Colon (tissue), 2 donors: Measurements from ENCODE around the gene ATG16L2.
"Not testable (repeated sequence)": the region's sequence is repeated elsewhere in the genome, so short reads cannot be mapped to it uniquely, and the experiment has no call there.

Source experiments
- FAIRE-seq: peaks from 2 replicates; lab custom pipeline; 2012; peaks lifted over from hg19 to GRCh38; lab: Jason Lieb, UNC
- donor health status: control.
- donor health status: control.

The ATG16L2 gene

DNA sequence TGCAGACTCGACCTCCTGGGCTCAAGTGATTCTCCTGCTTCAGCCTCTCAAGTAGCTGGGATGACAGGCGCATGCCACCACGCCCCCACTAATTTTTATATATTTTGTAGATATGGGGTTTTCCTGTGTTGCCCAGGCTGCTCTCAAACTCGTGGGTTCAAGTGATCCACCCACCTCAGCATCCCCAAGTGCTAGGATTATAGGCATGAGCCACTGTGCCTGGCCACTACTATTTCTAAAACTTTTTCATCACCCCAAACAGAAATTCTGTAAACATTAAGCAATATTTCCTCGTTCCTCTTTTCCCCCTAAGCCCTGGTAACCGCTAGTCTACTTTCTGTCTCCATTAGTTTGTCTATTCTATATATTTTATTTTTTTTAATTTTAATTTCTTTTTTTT, 9.0 kb upstream of the ATG16L2 start:
- no peak for FAIRE-seq

DNA sequence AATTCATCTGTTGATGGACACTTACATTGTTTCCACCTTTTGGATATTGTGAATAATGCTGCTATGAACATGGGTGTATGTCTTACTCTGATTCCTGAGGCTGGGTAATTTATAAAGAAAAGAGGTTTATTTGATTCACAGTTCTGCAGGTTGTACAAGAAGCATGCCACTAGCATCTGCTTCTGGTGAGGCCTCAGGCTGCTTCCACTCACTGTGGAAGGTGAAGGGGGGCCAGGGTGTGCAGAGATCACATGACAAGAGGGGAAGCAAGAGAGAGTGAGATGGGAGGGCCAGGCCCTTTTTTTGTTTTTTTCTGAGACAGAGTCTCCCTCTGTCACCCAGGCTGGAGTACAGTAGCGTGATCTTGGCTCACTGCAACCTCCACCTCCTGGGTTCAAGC, 7.8 kb upstream of the ATG16L2 start:
- not testable (repeated sequence) for FAIRE-seq

DNA sequence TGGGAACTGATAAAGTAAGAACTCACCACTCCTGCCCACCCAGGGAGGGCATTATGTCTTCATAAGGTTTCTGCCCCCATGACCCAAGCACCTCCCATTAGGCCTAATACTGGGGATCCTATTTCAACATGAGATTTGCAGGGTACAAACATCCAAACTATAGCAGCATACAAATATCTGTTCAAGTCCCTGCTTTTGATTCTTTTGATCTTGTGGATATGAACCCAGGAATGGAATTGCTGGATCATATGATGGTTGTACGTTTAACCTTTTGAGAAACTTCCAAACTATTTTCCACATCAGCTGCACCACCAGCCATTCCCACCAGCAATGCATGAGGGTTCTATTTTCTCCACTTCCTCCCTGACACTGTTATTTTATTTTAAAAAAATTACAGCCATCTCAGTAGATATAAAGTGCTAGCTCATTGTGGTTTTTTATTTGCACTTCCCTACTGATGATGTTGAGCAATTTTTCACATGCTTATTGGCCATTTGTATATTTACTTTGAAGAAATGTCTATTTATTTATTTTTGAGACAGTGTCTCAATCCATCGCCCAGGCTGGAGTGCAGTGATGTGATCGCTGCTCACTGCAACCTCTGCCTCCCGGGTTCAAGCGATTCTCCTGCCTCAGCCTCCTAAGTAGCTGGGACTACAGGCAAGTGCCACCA, 7.1 kb upstream of the ATG16L2 start:
- FAIRE-seq, result no peak

DNA sequence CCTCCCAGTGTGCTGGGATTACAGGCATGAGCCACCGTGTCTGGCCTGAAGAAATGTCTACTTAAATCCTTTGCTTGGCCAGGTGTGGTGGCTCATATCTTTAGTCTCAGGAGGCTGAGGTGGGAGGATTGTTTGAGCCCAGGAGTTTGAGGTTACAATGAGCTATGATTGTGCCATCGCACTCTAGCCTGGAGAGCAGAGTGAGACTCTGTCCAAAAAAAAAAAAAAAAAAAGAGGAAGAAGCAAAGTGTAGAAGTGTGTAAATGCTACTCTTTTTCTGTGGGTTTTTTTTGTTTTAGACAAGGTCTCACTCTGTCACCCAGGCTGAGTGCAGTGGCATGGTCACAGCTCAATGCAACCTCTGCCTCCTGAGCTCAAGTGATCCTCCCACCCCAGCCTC, 6.4 kb upstream of the ATG16L2 start:
- FAIRE-seq, result no peak

DNA sequence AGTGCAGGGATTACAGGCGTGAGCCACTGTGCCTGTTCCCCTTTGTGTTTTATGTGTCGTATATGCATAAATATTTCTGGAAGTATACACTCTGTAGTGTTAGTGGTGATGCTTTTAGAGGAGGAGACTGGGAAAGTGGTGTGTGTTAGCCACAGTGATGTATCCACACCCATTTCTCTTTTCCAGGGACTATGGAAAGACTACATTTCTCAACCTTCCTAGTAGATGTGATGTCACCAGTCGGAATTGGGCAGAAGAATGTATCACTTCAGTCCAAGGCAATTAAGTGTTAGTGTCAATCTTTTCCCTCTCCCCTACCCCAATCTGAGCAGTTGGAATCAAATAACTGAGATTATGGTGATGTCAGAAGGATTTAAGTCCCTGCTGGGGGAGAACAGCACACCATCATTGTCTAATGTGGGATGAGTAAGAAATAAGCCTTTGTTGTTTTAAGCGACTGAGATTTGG, 5.8 kb upstream of the ATG16L2 start:
- FAIRE-seq, result no peak

DNA sequence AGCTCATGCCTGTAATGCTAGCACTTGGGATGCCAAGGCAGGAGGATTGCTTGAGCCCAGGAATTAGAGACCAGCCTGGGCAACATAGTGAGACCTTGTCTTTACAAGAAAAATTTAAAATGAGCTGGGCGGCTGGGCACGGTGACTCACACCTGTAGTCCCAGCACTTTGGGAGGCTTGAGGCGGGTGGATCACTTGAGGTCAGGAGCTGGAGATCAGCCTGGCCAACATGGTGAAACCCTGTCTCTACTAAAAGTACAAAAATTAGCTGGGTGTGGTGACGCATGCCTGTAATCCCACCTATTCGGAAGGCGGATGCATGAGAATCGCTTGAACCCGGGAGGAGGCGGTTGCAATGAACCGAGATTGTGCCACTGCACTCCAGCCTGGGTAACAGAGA, 2.5 kb upstream of the ATG16L2 start:
- FAIRE-seq, result not testable (repeated sequence)

DNA sequence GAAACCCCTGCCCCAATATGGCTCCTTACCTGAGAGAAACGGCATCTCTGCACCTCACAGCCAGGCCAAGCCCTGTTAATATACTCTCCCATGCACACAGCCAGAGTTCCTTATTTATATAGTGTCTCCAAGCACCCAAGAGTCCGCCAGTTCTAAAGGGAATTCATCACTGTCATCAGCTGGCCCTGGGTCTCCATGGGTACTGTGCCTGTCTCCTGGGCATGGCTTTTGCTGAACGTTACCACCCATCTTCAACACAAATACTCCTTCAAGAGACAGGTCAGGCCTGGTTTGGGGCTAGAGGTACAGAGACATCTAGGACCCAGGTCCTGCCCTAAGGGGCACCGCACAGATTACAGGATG, 1.6 kb upstream of the ATG16L2 start:
- FAIRE-seq, result no peak

DNA sequence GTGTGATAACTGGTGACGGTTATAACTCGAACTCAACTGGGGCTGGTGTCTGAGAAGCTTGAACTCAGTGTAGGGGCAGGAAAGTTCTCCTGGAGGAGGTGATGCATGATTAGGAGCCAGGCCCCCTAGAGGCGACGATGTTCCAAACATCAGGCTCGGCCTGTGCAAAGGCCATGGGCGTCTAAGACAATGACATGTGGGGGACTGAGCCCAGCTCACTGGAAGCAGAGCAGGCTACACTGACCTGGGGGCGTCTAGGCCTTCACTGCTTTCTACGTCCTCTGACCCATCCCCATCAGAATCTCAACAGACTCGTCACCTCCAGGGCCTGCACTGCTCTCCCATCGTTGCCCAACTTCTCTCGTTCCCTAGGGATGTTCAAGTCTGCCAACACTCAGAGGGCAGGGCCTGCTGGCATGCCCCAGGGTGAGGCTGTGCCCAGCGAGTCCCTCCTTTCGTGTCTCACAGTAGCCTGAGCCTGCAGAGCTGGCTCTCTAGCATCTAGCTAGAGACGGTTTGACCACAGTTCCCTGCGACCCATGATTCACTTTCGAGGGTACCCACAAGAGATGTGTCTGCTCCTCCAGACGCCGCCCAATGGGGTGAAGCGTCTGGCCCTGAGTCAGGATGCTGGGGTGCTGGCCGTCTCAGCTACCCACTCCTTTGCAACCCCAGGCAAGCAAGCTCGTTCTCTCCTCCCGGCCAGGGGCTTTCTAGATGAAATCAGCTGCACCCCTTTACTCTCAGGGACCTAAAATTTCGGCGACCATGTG, 1.1 kb upstream of the ATG16L2 start:
- no peak for FAIRE-seq

DNA sequence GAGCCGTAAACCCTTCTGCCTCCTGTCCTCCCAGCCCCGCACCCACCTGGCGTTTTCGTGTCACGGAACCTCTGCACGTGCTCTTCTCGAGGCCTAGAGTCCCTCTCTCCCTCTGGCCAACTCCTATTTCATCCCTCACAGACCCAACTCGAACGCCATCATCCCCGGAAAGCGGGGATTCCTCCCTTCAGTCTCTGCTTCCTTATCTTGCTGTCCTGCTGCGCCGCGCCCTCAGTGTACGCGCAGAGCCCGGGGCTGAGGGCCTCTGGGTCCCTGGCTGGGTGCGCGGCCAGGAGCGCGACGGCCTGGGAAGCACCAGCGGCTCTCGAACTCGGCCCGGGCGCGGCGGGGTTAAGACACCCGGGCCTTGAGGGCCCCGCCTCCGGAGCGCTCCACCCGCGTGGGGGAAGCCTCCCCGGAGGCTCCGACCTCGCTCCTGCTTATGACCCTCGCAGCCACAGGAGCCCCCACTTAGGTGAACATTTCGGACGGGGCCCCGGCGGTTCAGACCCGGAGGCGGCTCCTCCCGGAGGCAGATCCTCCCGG, 398 bp upstream of the ATG16L2 start:
- no peak for FAIRE-seq

DNA sequence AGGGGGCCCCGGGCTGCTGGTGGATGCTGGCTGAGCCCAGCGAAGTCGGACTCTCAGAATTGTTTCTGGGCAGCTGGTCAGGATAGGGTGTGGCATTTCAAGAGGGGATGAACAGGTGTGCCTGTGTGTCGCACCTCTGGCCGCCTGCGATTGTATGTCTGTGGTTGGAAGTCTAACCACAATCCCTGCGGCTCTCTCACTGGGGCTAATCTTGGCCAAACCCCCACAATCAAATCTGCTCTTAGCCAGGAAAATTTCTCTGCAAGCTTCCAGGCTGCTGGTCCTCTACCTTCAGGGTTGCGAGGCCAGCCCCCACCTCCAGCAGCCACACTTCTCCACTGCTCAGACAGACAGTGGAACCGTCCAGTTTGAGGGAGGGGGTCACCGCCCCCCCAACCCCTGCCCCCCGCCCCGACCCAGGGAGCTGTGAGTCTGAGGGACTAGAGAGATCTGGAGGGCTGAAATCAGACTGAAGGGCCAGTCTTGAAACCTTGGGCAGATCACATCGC, 953 bp downstream of the ATG16L2 start:
- no peak for FAIRE-seq

DNA sequence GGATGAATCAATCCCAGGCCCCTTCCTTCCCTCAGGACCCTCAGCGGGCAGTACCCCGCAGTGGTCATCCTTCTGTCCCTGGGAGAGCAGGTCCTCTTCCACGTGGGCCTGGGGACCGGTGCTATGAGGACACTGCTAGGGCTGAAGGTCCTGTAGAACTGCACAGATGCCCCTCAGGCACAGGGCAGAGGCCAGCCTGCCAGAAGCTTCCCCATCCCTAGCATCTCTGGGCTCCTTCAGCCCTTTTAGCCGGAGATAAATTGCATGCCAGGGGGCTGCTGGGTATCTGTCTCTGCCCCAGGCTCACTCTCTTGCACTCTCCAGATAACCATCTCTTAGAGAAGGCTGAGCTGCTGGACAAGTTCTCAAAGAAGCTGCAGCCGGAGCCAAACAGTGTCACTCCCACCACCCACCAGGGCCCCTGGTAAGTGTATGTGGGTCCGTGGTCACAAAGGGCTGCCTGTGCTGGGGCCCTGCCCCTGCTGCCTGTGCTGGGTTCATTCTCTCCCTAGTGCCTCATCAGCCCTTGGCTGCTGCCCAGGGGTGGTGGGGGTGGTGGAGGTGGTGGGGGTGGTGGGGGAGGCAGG, 2.3 kb downstream of the ATG16L2 start:
- FAIRE-seq, result no peak

DNA sequence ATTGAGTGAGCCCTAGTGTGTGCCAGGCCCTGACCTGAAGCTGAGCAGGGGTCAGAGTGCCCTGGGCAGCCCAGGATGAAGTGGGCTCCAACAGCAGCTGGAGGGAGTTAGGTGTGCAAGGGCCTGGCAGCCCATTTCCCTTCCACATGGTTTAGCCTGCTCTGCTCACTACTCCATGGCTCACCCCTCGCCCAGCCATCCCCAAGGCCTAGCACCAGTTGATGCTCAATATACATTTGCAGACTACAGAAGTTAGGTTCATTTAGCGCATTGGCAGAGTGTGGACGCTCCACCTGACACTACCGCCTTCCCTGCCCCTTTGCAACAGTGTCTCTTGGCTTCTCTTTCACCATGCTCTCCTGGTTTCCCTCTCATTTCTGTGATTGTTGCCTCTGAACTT, 3.8 kb downstream of the ATG16L2 start:
- no peak for FAIRE-seq

DNA sequence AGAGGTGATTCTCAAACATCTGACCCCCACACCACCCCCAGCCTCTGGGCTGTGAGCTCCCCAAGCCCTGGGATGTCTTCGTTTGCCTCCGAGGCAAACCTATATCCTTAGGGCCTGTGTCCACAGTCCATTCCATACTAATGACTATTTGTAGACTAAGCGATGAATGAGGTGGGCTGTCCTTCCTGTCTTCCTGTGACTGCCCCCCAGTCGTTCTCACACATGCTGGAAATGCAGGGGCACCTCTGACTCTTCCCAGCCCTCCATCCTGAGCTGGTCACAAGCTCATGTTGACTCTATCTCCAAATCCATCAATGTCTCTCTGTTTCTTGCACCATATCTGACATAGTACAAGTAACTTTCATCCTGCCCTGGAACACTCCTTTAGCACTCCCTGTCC, 4.8 kb downstream of the ATG16L2 start:
- no peak for FAIRE-seq

DNA sequence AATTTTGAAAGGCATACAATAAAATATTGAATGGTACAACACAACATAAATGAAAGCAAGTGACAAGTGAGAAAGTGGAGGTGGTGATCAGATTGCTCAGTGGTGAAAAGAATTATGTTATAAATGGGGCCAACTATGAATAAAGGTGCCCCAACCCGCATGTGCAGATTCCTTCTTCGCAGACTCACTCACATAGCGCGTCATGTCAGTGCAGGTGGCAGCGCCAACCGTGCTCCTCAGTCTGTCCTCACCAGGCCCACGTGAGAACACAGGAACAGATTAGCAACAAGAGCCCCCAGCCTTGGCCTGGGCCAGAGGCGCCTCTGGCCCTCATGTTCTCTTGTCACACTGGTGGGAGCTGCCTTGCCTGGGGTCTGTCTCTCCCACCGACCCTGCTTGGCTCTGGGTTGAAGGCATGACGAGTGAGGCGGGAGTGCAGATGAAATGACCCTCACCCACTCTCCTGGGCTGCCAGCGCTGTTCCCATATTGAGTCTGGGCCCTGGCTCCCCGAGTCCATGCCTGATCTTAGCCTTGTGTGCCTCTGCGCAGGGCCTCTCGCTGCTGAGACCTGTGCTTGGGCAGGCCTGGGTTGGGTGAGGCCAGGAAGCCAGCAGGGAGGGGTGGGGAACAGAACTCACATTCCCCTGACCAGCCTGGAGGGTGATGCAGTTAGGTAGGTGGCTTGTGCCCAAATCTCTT, 6.4 kb downstream of the ATG16L2 start:
- FAIRE-seq, result no peak

DNA sequence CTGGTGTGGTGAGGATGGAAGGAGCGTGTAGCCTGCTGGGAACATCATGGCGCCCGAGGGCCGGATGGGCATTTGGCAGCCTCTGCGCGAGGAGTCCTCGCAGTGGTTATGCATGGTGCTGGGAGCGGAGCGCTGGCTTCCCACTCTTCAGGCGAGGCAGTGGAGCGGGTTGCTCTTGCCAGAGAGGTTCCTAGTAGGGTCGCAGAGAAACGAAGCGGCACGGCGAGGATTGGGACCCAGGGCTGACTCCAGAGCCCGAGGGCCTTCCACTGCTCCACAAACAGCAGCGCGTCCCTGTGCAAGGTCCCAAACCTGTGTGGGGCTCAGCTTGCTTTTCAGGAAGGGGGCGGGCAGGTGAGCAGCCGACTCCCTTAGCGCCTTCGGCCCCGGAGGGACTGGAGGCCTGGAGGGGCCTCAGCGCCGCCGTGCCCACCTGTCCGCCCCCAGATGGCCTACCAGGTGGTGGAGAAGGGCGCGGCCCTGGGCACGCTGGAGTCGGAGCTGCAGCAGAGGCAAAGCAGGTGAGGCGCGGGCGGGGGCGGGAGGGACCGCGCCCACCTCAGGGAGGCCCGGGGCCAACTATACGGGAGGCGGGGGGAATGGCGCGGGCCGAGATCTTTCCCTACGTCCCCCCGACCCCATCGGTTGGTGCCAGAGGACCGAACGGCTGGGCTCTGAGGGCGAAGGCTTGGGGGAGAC, 7.2 kb downstream of the ATG16L2 start:
- FAIRE-seq, result no peak

DNA sequence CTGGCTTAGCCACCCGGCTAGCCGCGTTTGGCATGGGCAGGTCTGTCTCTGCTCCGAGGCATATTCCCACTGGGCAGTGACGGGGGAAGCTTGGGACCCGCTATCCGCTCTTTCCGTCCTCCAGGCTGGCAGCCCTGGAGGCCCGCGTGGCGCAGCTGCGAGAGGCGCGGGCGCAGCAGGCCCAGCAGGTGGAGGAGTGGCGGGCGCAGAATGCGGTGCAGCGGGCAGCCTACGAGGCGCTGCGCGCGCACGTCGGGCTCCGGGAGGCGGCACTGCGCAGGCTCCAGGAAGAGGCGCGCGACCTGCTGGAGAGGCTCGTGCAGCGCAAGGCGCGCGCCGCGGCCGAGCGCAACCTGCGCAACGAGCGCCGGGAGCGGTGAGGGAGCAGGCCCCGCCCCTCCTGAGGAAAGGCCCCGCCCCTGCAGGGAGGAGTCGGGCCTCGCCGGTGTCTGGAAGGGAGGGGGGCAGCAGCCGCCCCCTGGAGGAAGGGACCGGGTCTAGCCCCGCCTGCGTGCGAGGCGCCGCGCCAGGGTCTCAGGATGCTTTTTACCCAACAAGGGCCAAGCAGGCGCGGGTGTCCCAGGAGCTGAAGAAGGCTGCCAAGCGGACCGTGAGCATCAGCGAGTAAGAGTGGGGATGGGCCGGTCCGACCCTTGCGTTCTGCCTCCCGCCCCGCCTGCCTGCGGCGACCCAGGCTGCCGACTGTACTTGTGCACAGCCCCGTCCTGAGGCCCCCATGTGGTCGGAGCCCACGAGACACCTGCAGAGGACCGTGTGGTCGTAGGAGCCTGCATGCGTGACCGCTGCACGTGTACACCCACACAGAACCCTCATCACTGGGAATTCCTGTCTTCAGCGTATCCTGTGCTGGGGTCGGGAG, 7.9 kb downstream of the ATG16L2 start:
- FAIRE-seq, result no peak

DNA sequence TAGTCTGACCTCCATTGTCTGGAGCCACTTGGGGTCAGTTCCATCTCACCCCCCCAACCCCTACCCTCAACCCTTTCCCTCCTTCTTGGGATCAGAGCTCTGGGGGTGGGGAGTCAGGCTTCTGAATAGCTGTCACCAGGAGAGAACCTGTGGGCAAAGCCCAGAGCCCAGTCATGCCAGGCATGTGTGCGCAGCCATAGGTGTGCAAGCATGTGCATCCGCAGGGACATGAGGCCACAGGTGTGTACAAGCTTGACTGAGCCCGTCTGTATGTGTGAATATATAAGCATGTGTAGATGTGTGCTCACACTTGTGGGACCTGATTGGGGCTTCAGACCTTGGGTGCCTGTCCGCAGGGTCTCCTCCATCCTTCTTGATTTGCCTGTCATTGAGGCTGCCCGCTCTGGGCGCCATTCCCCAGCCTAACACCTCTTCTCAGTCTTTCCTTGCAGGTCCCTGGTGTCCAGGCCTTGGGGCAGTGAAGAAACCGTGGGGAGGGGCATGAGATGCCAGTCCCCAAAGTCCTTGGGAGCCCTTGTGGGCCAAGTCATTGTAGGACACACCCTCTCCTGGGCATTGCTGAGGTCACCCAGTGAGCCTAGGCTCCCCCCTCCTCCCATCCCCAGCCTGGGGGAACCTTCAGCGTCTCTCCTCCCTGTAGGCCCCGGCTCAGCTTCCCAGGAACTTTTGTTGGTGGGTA, 9.0 kb downstream of the ATG16L2 start:
- no peak for FAIRE-seq

DNA sequence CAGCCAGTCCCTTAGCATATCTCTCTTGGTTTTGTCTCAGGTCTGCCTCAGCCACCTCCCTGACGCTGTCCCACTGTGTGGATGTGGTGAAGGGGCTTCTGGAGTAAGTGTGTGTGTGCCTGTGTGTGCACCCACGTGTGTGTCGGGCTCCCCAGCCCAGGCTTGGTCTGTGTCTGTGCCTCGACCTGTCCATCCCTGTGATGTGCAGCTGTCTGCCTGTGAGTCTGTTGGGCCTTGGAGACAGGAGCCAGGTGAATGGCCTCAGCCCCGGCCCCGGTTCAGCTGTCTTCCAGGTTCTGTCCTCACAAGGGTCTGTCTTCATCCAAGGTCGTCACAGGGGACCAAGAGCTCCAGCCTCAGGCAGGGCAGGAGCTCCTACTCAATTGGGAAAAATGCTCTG, 9.8 kb downstream of the ATG16L2 start:
- no peak for FAIRE-seq

DNA sequence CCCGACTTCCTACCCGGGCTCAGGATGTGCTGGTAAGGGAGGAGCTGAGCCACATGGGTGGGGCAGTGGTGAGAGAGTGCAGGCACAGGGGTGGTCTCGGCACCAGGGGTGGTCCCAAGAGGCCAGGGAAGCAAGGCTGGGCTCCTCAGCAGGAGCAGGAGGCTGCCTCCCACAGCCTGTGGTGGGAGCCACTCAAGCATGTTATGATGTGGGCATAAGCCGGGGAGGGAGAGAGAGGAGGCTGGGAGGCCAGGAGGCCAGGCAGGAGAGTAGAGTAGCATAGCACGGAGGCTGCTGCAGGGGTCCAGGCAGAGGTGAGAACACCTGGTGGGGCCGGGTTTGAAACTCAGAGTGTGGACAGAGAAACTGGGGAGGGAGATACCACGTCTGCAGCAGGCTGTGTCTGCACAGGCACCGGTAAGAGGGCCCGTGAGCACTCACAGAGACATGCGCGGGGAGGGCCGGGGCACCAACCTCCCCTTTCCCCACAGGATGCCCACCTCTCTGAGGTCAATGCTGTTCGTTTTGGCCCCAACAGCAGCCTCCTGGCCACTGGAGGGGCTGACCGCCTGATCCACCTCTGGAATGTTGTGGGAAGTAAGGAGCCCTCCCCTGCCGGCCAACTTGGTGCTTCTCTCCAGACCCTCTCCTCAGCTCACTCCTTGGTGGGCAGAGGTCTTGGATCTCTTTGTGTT, 10.7 kb downstream of the ATG16L2 start:
- FAIRE-seq, result no peak
